ENCODE results near the gene RSF1. TPM values are rescaled to one million over a fixed set of nuclear protein-coding genes. Genes with fewer than 3 reads are reported as not detected.
"Not testable (repeated sequence)": the region's sequence is repeated elsewhere in the genome, so short reads cannot be mapped to it uniquely, and the experiment has no call there.

Gene RSF1
- total RNA-seq, 1 donor from 2014 or later, result 40.6 TPM

- H3K27me3 ChIP-seq (ENCODE audit: low read depth), result no peaks in the 10 kb centered on the region
- no peak for DNase-seq
- H3K4me1 ChIP-seq, result peaks cover 55% of the 10 kb centered on the region
- no peaks in the 10 kb centered on the region for H3K36me3 ChIP-seq
- H3K27ac ChIP-seq (replicated peaks), result peak overlapping the region; percentile 93
- intact Hi-C loops (cut with micrococcal nuclease), result no loop called here
- no peak for TF ChIP-seq CTCF (IDR thresholded peaks at IDR 0.05; ENCODE audit: borderline replicate concordance)
- no peaks in the 10 kb centered on the region for H3K9me3 ChIP-seq (replicated peaks)
- H3K4me3 ChIP-seq, result peak overlapping the region; percentile 36
Measured at GRCh38 chr11:77823775-77824174, 3.3 kb upstream of the RSF1 start.

- intact Hi-C loops (cut with micrococcal nuclease), result not testable (repeated sequence)
- peaks cover 71% of the 10 kb centered on the region for H3K4me1 ChIP-seq
Measured at GRCh38 chr11:77822126-77822525, 1.6 kb upstream of the RSF1 start.

GRCh38 chr11:77821349-77821851 is 878 bp upstream of the RSF1 start:
- intact Hi-C loops (cut with micrococcal nuclease), result no loop called here
- Histone ChIP-seq H3K27me3 (ENCODE audit: low read depth) (no peaks in the 10 kb centered on the region), H3K4me1 (peaks cover 77% of the 10 kb centered on the region), H3K36me3 (no peaks in the 10 kb centered on the region), H3K4me3 (peak overlapping the region; percentile 86), H3K27ac (replicated peaks) (peak overlapping the region; percentile 93), H3K9me3 (replicated peaks) (no peaks in the 10 kb centered on the region)
- TF ChIP-seq CTCF (IDR thresholded peaks at IDR 0.05; ENCODE audit: borderline replicate concordance), result no peak
- DNase-seq, result peak; percentile 21

More at GRCh38 chr11:77822126-77822525, 1.6 kb upstream of the RSF1 start:
- not testable (repeated sequence) for H3K9me3 ChIP-seq (replicated peaks); DNase-seq; H3K36me3 ChIP-seq; H3K27me3 ChIP-seq (ENCODE audit: low read depth)
- Histone ChIP-seq H3K4me3 (peak overlapping the region; percentile 86), H3K27ac (replicated peaks) (peak overlapping the region; percentile 93)

GRCh38 chr11:77819921-77820564 is 479 bp downstream of the RSF1 start:
- no peaks in the 10 kb centered on the region for H3K36me3 ChIP-seq
- peak overlapping the region; percentile 86 for H3K4me3 ChIP-seq
- peak; percentile 38 for DNase-seq
- H3K9me3 ChIP-seq (replicated peaks), result peaks cover under 1% of the 10 kb centered on the region
- H3K4me1 ChIP-seq, result peaks cover 86% of the 10 kb centered on the region
- no peaks in the 10 kb centered on the region for H3K27me3 ChIP-seq (ENCODE audit: low read depth)
- peak overlapping the region; percentile 93 for H3K27ac ChIP-seq (replicated peaks)
- intact Hi-C loops (cut with micrococcal nuclease), result no loop called here
- no peak for TF ChIP-seq CTCF (IDR thresholded peaks at IDR 0.05; ENCODE audit: borderline replicate concordance)

GRCh38 chr11:77819411-77819920 is 1.1 kb downstream of the RSF1 start:
- Histone ChIP-seq H3K4me1 (peaks cover 83% of the 10 kb centered on the region), H3K4me3 (peak overlapping the region; percentile 86), H3K27me3 (ENCODE audit: low read depth) (no peaks in the 10 kb centered on the region), H3K36me3 (no peaks in the 10 kb centered on the region), H3K27ac (replicated peaks) (peak overlapping the region; percentile 93), H3K9me3 (replicated peaks) (peaks cover 6% of the 10 kb centered on the region)
- TF ChIP-seq CTCF (IDR thresholded peaks at IDR 0.05; ENCODE audit: borderline replicate concordance), result peak; percentile 51
- intact Hi-C loops (cut with micrococcal nuclease), result no loop called here
- DNase-seq, result peak; percentile 86

- peaks cover 6% of the 10 kb centered on the region for H3K36me3 ChIP-seq
- peaks cover 6% of the 10 kb centered on the region for H3K9me3 ChIP-seq (replicated peaks)
- H3K4me1 ChIP-seq, result peaks cover 48% of the 10 kb centered on the region
- TF ChIP-seq CTCF (IDR thresholded peaks at IDR 0.05; ENCODE audit: borderline replicate concordance), result no peak
- intact Hi-C loops (cut with micrococcal nuclease), result no loop called here
- no peak overlapping the region for H3K4me3 ChIP-seq
- no peak overlapping the region for H3K27ac ChIP-seq (replicated peaks)
- H3K27me3 ChIP-seq (ENCODE audit: low read depth), result no peaks in the 10 kb centered on the region
- DNase-seq, result no peak
Measured at GRCh38 chr11:77815459-77815858, 5.1 kb downstream of the RSF1 start.
